GM19099 (cell line): Measurements from ENCODE around the gene SLC12A1.
A peak's percentile ranks its signal among the peaks of the same experiment; 100 is the strongest.

Source experiments
- POLR2A ChIP-seq: IDR thresholded peaks from 3 replicates; pipeline ENCODE4 v1.6.1; 2011; ENCODE audit warnings: low read depth; ENCODE audit not compliant: insufficient read length; ENCODE audit errors: extremely low read depth

The SLC12A1 gene

DNA sequence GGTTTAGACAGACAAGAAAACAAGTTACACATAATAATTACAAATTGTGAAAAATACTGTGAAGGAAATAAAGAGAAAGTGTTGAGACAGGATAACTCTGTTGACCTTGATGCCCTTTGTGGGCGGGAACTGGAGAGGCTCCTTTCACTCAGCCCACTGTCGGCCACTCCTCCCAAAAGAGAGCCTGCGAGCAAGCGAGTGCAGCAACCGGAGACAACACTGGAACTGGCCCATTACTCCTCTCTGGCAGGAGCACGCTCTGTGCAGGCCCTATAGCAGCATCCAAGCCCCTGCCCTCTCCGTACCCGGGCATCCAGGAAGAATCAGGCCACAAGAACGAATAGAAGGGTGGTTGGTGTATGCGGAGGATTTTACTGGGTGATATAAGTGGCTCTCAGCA lies 108.9 kb downstream of the SLC12A1 start:
- TF ChIP-seq POLR2A, result no peak

DNA sequence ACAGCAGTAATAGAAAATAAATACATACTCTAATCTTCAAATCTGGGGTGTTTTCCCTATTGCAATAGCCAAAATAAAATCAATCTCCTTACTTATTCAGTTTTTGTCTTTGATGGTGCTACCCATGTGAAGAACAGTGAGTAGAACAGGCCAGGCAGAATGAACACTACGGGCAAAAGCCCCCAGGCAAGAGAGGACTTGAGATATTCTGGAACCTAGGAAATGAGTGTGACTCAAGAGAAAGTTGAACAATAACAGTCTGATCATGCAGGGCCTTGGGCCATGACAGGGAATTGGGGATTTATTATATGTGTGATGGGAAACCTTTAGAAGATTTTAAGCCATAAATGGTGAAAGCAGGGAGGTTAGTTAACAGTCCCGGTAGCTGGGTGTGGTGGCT lies 111.1 kb downstream of the SLC12A1 start:
- TF ChIP-seq POLR2A, result no peak

DNA sequence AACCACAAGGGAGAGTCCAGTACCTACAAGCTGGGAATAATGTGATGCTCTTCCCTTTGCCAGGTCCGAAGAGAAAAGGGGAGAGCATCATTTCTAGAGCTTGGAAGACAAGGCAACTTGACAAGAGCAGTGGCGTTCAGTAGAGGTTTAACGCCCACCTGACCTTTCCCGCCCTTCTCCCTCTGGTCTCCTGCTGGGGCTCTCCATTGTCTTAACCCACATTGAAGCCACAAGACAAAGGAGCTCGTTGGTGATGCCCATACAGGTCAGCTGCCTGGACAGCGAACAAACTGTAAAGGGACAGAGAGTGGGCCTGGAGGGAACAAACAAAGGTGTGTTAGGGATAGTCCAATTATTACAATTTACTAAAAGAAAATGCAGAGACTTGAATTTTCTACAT lies 112.0 kb downstream of the SLC12A1 start:
- TF ChIP-seq POLR2A, result no peak

DNA sequence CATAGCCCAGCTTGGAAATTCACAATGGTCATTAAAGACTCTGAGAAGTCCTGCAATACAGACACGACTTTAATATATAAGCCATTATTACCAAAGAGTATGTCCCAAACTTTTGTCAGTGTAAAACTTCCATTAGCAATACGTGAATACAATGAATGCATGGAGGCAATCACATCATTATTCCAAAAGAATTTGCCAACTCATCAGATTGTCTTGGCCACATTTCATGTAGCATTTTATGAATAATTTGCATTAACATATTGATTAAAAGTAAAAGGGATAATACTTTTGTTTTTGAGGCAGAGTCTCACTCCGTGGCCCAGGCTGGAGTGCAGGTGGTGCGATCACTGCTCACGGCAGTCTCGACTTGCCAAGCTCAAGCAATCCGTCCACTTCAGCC lies 117.2 kb downstream of the SLC12A1 start:
- TF ChIP-seq POLR2A, result no peak

DNA sequence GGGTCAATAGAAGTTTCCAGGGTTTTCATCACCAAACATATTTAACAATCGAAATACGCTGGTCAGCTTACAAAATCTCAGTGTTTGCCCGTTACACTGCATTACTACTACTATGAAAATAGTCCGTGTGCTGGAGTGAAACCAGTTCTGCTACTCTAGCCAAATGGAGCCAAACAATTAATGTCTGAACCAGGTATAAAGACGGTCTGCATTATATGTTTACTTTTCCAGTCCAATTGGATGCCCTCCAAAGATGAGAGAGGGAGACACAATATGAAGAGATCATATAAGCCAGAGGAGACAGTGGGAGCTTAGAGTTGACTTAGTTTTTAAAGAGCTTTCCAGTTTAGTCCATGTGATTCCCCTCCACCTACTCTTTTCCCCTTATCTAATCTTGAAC lies 118.8 kb downstream of the SLC12A1 start:
- no peak for TF ChIP-seq POLR2A

DNA sequence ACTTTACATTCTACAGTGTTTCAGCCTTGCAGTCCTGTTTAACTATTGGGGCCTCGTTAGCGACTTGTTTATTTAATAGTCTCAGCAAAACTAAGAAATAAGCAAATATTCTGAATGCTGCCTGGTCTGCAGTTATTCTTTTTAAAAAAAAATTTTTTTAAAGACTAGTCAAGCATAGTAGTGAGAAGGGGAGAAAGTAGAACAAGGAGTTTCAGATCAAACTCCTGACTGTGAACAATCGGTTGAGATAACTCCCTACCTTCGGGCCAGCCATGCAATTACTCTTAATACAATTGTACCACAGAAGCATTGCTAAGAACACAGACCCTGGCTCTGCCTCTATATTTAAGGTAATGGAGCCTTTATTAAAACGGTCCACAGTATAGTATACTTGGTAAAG lies 119.3 kb downstream of the SLC12A1 start:
- no peak for TF ChIP-seq POLR2A

DNA sequence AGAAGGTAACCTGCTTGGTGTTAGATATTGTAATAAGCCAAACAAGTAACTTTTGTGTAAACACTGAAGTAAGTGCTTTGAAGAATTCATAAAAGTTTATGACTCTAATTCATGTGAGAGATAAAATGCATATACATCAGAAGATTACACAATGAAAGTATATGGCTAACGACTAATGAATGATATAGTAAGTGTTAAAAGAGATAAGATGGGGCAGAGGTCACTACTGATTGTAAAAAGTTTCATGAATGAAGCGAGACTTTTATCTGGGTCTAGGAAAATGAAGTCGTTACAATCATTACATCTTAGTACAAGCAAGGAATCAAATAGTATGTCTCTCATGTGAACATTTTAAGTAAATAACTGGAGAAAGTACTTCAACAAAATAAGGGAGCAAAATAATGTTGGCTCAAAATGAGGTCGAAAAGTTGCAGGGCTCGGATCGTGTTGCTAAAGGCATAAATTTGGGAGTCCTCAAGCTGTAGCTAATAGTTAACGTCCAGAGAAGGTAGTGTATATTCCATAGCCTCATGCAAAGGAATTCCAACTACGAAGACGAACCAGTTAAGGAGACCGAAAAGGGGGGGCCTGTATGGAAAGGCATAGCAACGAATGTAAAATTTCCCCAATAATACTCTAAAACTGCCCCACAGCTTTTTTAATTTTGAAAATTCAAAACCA lies 124.1 kb downstream of the SLC12A1 start:
- no peak for TF ChIP-seq POLR2A

DNA sequence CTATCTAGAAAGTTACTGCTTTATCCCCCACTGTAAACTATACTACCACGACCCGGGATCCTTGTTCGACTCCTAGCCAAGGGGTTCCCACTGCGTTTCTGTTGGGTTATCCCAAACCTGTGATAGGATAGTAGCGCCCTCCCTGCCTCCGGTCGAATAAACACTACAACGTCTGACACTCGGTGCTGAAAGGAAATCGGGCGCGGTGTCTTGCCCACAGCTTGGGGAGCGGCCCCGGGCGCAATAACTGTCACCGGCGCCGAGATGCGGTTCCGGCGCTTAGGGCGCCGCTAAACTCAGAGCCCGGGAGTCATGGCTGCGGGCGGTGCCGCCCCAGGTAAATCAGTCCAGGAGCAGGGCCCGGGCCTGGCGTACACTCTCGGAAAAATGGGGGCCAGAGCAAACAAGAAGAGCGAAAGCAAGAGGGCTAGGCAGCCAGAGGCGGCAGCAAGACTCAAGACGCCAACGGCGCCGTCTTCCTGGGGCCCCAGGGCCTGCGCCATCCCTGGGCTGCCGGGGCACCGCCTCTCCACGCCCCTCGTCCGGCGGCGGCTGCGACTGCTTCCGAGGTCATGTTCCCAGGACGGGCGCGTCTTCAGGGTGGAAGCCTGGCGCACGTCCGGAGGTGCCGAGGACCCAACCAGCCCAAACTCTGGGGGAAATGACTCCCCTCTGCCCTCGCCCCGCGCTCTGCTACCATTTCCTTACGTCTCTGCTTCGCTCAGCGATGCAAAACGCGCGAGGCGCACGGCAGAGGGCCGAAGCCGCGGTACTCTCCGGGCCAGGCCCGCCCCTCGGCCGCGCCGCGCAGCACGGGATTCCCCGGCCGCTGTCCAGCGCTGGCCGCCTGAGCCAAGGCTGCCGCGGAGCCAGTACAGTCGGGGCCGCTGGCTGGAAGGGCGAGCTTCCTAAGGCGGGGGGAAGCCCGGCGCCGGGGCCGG lies 125.0 kb downstream of the SLC12A1 start, which contains the start of gene DUT:
Gene DUT (plus strand): TSS at position 575 of the 941 bp plus-strand sequence. CDS start 87 bp downstream, at position 662.
- TF ChIP-seq POLR2A, result peak; percentile 94

DNA sequence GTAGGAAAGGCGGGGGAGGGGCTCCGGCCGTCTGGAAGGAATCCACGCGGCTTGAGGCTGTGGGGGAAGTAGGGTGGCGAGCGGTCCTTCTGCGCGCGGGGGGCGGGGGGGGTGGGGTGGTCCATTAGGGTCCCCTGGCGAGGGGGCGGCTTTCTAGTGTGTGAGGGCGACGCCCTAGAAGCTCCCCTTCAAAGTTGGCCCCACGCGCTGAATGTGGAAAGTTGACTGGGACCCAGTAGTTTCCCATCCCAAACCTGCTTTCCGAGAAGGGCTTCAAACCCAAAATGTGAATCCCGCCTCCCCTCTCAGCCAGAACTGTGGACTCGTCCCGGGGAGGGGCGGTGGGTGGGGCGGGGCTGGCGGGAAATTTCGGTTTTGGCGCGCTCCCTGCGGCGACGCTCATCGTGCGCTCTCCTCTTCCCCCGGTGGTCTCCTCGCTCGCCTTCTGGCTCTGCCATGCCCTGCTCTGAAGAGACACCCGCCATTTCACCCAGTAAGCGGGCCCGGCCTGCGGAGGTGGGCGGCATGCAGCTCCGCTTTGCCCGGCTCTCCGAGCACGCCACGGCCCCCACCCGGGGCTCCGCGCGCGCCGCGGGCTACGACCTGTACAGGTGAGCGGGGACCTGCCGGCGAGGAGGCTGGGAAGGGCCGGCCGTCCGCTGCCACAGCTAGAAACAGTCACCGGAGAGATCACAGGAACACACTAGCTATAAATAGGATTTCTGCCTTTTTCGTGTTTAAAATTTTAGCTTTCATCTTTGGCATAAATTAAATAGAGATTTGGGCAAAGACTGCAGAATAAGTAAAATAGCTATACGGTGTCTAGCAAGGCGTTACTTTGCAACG lies 125.9 kb downstream of the SLC12A1 start:
- peak; percentile 64 for TF ChIP-seq POLR2A

DNA sequence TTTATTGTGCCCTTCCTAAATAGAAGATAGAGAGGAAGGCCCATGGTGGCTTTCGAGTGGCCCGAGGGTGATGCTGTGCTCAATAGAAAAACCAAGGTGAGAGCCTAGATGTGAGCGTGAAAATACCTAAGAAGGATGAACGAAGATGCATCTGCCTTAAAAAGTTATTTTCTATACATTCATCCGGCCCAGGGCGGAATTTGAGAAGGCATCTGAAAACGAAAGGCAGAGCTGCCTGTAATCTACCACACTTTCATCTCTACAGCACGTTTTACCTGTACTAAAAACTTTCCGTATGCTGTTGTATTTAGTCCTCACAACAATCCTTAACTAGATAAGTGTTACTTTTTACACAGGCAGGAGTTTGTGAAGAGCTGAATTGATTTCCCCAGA lies 126.5 kb downstream of the SLC12A1 start:
- no peak for TF ChIP-seq POLR2A

DNA sequence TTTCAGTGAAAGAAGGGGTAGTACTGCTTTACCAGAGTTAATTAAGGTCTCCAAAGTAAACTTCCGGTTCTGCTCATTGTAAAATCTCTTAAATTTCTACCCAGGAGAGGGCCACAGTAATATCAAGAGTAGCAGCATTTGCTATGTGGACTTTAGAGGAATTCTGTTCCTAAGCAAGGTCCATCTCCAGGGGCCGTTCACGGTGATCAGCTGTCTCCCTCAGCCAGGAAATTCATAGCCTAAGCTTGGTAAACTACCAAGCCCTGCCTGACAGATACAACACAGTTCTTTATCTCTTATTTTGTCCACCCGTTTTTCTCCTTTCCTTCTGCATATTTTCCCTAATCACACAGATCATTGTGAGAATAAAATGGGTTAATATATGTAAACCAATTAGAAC lies 127.4 kb downstream of the SLC12A1 start:
- TF ChIP-seq POLR2A, result no peak

DNA sequence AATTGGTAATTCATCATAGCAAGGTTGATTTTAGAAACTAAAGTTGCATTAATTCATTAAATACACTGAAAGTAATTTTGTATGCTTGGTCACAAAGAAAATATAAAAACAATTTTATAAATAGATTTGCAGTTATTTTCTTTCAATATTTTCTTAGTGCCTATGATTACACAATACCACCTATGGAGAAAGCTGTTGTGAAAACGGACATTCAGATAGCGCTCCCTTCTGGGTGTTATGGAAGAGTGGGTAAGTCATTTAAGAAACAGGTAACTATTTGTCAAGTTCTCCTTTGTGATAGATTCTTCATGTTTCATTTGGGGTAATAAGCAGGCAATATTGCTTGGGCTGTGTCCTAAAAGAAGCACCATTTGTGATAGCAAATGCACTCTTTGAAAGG lies 128.2 kb downstream of the SLC12A1 start:
- TF ChIP-seq POLR2A, result no peak

DNA sequence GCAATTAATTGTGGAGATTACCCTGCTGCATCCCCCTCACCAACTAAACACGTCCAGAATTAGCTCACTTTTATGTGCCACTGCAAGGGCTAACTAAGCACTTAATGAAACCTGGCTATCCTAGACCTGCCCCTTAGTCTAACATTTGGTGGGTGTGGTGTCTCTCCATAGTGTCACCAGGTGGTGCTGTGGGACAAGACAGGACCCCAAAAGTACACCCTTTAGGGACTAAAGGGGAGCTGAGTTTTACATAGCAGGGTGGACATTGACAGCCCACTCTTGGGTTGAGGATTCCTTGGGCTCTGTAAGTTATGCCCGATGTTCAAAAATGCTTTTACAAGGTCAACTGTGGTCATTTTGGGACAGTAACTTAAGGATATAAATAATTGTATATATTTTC lies 130.8 kb downstream of the SLC12A1 start:
- TF ChIP-seq POLR2A, result no peak

DNA sequence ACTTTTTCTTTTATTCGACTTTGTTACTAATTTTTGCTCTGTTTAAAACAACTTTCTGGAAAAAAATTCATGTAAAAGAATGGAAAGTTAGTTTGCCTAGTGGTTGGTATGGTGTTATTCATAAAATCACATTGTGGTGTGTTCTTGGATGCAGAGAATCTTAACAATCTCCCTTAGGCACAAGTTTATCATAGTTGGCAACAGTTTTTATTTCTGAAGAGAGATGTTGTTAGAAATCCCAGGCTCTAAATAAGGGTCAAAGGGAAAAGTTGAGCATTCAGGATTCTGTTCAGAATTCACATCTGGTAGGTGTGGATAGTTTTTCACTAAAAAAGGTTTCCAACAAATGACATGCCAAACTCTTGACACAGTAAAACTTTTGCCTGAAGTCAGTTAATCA lies 131.5 kb downstream of the SLC12A1 start:
- TF ChIP-seq POLR2A, result no peak

DNA sequence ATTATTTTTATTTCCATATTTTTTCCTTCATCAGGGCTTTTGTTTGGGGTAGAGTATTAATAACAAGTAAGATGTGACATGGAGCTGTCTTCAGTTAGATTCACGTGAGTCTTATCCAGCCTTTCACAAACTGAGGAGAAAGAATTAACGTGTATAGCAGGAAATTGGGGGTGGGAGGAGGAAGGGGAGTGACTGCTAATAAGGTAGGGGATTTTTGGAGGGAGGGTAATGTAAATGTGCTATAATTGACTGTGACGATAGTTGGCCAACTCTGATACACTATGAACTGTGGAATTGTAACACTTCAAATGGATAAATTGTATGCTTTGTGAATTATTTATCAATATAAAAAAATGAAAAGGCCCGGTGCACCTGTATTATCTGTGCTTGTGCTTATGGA lies 134.0 kb downstream of the SLC12A1 start:
- TF ChIP-seq POLR2A, result no peak
